Spleen (tissue), 11 donors: Measurements from ENCODE around the gene ADD2. TPM values are rescaled to one million over a fixed set of nuclear protein-coding genes. Genes with fewer than 3 reads are reported as not detected.

ENCODE experiments used
- DNase-seq: peaks from one replicate; pipeline ENCODE4 v3.0.0-alpha.2; 2020
- H3K27ac ChIP-seq, 8 donors: fragments of 200-600 bp; sonication (generic) in 7 of 8; 1 replicate in 4 of 8; 2 replicates in 4 of 8; pipeline versions ENCODE4 v1.5.0 to v1.8.0; 2016 to 2021; ENCODE audit warnings: inconsistent platforms in 4 of 8, mild to moderate bottlenecking in 4 of 8, moderate library complexity in 1 of 8
- H3K27me3 ChIP-seq, 7 donors: fragments of 200-600 bp; sonication (generic) in 6 of 7; replicated peaks in 1 of 7; 1 replicate in 4 of 7; 2 replicates in 3 of 7; pipeline versions ENCODE4 v1.5.0 to v1.8.0; 2016 to 2021; ENCODE audit warnings: inconsistent platforms in 3 of 7, mild to moderate bottlenecking in 1 of 7
- H3K36me3 ChIP-seq, 6 donors: fragments of 200-600 bp; sonication (generic) in 5 of 6; 1 replicate in 4 of 6; 2 replicates in 2 of 6; pipeline versions ENCODE4 v1.5.0 to v1.8.0; 2016 to 2021; ENCODE audit warnings: inconsistent platforms in 2 of 6
- H3K4me1 ChIP-seq, 6 donors: fragments of 200-600 bp; sonication (generic) in 5 of 6; 1 replicate in 3 of 6; 2 replicates in 3 of 6; pipeline versions ENCODE4 v1.5.0 to v1.8.0; 2016 to 2021; ENCODE audit warnings: inconsistent platforms in 3 of 6
- H3K4me3 ChIP-seq, 8 donors: fragments of 200-600 bp; sonication (generic) in 7 of 8; 1 replicate in 4 of 8; 2 replicates in 4 of 8; pipeline versions ENCODE4 v1.5.0 to v1.8.0; 2016 to 2021; ENCODE audit warnings: inconsistent platforms in 4 of 8, mild to moderate bottlenecking in 4 of 8, moderate library complexity in 2 of 8
- H3K9me3 ChIP-seq, 8 donors: fragments of 200-600 bp; sonication (generic) in 7 of 8; 1 replicate in 4 of 8; 2 replicates in 4 of 8; pipeline versions ENCODE4 v1.5.0 to v1.8.0; 2016 to 2021; ENCODE audit warnings: inconsistent platforms in 4 of 8
- CTCF ChIP-seq, 11 experiments: fragments of 200-600 bp in 7 of 11; fragments of 450-650 bp in 4 of 11; sonication (generic) in 4 of 11; IDR thresholded peaks in 8 of 11; conservative IDR thresholded peaks in 3 of 11; 1 replicate in 7 of 11; 2 replicates in 4 of 11; pipeline versions ENCODE4 v1.4.0 to v1.8.0; 2016 to 2021; ENCODE audit warnings: antibody characterized with exemption in 11 of 11, inconsistent platforms in 4 of 11, mild to moderate bottlenecking in 1 of 11
- POLR2A ChIP-seq, 3 donors: fragments of 450-650 bp; IDR thresholded peaks; one replicate each; pipeline ENCODE4 v1.5.1; 2017; ENCODE audit warnings: antibody characterized with exemption in 3 of 3, mild to moderate bottlenecking in 1 of 3
- POLR2AphosphoS5 ChIP-seq, 3 donors: sonication (generic); formaldehyde crosslinking; IDR thresholded peaks; one replicate each; pipeline ENCODE4 v1.5.1; 2017; ENCODE audit warnings: antibody characterized with exemption in 3 of 3
- WGBS, 5 donors: extraction: QIAGEN DNeasy Blood & Tissue Kit in 3 of 5; methylation state at CpG; one replicate each; pipeline versions ENCODE4 v1.1.5 to v1.1.7; 2013 to 2018; 5-methylcytosine and 5-hydroxymethylcytosine counted together
- intact Hi-C: fragments of 100-400 bp; cut with DNase I; formaldehyde crosslinking; loops from one replicate; pipeline ENCODE4 v1.15.0; 2023; ENCODE audit warnings: low total_unique reads
- polyA plus RNA-seq, 3 donors: library from polyadenylated mRNA; stranded (reverse); fragments of 200-250 nt; gene quantifications; one replicate each; pipeline ENCODE4 v1.2.1, GENCODE V29; 2013
- total RNA-seq, 7 donors: library from RNA; depleted of rRNA in 3 of 7; stranded (reverse); fragments of >200 nt in 3 of 7; fragmentation: NEBNext Ultra II Directional in 4 of 7; extraction: Animal tissue kit (Norgen Biotek cat#: 25700) in 4 of 7; gene quantifications; one replicate each; pipeline versions ENCODE4 v1.1.0 to v1.2.1, GENCODE V29; 2016 to 2021
- donor health status: healthy with polysubstance abuse.
- donor health status: DM: no; HTN: no; CAD: no; lungs with moderate emphysema.
- donor health status: DM: no; HTN: no; CAD: no.
- donor health status: Bipolar disorder and iron deficiency.
- donor health status: healthy.
- donor health status: DM: no; HTN: no; CAD: no.
- donor health status: DM: yes; HTN: yes; CAD: no.

Gene ADD2
- total and polyA plus RNA-seq, 10 donors = 0.47 to 7.1 (median 3.8) TPM

DNA sequence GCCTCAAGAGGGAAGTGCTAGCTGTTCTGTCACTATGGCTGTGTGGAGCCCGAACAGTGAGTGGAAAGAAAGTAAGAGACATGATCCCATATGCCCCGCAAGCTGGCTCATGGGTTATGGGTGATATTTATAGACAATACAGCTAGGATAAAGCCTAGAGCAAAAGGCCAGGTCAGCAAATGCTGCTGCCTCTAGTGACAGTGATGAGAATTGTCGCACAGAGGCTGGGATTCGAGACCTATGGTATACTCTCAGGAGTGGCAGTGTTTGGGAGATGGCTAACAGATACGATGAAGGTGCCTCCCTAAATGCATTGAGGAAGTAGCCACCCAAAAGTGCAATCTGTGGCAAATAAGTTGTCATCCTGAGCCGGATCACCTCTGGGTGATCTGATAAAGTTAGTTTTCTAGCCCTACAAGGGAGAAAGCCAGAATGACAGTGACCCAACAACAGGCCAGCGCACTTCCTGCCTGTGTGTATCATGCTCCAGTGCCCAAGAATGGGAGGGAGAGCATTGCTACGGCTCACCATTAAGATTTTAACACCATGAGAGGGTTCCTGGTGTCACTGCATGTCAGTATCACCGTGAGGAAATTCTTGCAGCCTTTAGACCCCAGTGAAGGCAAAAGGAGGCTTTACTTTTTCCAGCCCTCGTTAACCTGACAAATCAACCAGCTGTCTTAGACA is 122.1 kb downstream of the ADD2 start:
- WGBS, 5 donors = 57 to 66% (median 63%) methylated on average over 10 of the region's 10 CpGs
- DNase-seq = no peak
- Histone ChIP-seq H3K4me1 (no peaks in the 10 kb centered on the region), H3K4me3 (no peak overlapping the region), H3K9me3 (no peaks in the 10 kb centered on the region), H3K36me3 (no peaks in the 10 kb centered on the region), H3K27me3 (peaks cover 0 to 14% (median 0%) of the 10 kb centered on the region in 7 donors), H3K27ac (no peak overlapping the region)
- intact Hi-C loops = no loop called here
- TF ChIP-seq CTCF (IDR thresholded peaks at IDR 0.05 in 8 of 11, conservative IDR thresholded peaks at IDR 0.05 in 3 of 11) = no peak
- no peak for TF ChIP-seq POLR2A (IDR thresholded peaks at IDR 0.05)
- TF ChIP-seq POLR2AphosphoS5 (IDR thresholded peaks at IDR 0.05) = no peak

DNA sequence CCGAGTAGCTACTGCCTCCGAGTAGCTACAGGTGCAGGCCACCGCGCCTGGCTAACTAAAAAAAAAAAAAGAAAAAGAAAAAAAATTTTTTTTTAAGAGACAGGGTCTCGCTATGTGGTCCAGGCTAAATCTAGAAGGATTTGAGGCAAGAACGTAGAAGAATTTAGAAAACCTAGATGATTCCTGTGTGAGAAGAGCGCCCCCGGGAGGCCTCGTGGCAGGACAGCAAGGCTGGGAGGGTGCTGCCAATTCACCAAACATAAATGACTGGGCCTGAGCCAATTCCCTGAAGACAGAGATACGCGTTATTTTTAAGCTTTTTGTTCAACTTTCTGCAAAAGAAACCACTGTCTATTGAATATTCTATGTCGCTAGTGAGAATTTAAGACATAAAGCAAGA is 124.3 kb downstream of the ADD2 start:
- Histone ChIP-seq H3K27me3 (peaks cover 0 to 24% (median 0%) of the 10 kb centered on the region in 7 donors), H3K4me3 (no peak overlapping the region), H3K27ac (no peak overlapping the region), H3K4me1 (no peaks in the 10 kb centered on the region), H3K36me3 (no peaks in the 10 kb centered on the region), H3K9me3 (no peaks in the 10 kb centered on the region)
- WGBS, 5 donors = 64 to 75% (median 70%) methylated on average over 12 of the region's 12 CpGs
- intact Hi-C loops = no loop called here
- TF ChIP-seq POLR2A (IDR thresholded peaks at IDR 0.05) = no peak
- TF ChIP-seq CTCF (IDR thresholded peaks at IDR 0.05 in 8 of 11, conservative IDR thresholded peaks at IDR 0.05 in 3 of 11) = peak in 1 of 11 experiments; percentile 10
- no peak for DNase-seq

DNA sequence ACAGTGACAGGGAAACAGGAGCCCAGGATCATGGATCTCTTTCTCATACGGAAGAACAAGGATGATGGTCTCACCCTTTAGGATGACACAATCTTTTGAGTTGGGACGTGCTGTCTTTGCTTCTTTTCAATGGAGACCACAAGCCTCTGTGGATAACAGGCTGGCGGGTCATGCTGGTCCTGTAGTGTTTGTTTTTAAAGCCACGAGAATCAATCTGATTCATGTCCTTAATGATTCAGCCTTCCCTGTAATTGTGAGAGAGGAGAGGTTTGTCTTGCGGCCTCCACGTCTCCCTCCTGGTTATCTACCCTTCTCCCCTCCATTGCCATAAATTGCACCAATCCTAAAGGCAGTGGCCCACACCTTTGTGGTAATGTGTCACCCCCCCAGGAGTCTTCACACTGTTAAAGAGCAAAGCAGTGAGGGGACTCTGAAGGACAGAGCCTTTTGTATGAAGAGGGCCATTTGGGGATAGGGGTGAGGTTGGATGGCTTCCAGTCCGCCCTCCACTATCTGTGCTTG is 126.7 kb downstream of the ADD2 start:
- no peaks in the 10 kb centered on the region for H3K4me1 ChIP-seq
- no peak for DNase-seq
- H3K36me3 ChIP-seq = no peaks in the 10 kb centered on the region
- intact Hi-C loops = no loop called here
- H3K9me3 ChIP-seq = peaks cover 0 to 6% (median 0%) of the 10 kb centered on the region in 8 donors
- peaks cover 0 to 24% (median 0%) of the 10 kb centered on the region in 7 donors for H3K27me3 ChIP-seq
- no peak overlapping the region for H3K4me3 ChIP-seq
- no peak overlapping the region for H3K27ac ChIP-seq
- 74 to 82% (median 77%) methylated on average over 7 of the region's 7 CpGs for WGBS, 5 donors
- no peak for TF ChIP-seq CTCF (IDR thresholded peaks at IDR 0.05 in 8 of 11, conservative IDR thresholded peaks at IDR 0.05 in 3 of 11)
- TF ChIP-seq POLR2AphosphoS5 (IDR thresholded peaks at IDR 0.05) = no peak
- TF ChIP-seq POLR2A (IDR thresholded peaks at IDR 0.05) = no peak

- Histone ChIP-seq H3K4me3 (no peak overlapping the region), H3K4me1 (no peaks in the 10 kb centered on the region), H3K27me3 (peaks cover 0 to 24% (median 0%) of the 10 kb centered on the region in 7 donors), H3K9me3 (peaks cover 0 to 6% (median 0%) of the 10 kb centered on the region in 8 donors), H3K27ac (no peak overlapping the region), H3K36me3 (no peaks in the 10 kb centered on the region)
- no peak for DNase-seq
- no peak for TF ChIP-seq POLR2AphosphoS5 (IDR thresholded peaks at IDR 0.05)
- TF ChIP-seq CTCF (IDR thresholded peaks at IDR 0.05 in 8 of 11, conservative IDR thresholded peaks at IDR 0.05 in 3 of 11) = no peak
- TF ChIP-seq POLR2A (IDR thresholded peaks at IDR 0.05) = no peak
- intact Hi-C loops = no loop called here
- WGBS, 5 donors = 49 to 68% (median 62%) methylated on average over 4 of the region's 4 CpGs
These were observed 128.1 kb downstream of the ADD2 start for GRCh38 chr2:70639841-70640436.
